HK-2 (cell line): ENCODE data around the gene ZFR.

Experiments
- DNase-seq: peaks from one replicate; pipeline ENCODE4 v3.0.0-alpha.2; 2018; ENCODE audit not compliant: unreplicated experiment

ZFR gene

GRCh38 chr5:32362527-32362926 is 82.0 kb downstream of the ZFR start:
- DNase-seq: no peak

- no peak for DNase-seq
Observed at GRCh38 chr5:32360906-32361305, 83.6 kb downstream of the ZFR start.

GRCh38 chr5:32358611-32359010 is 85.9 kb downstream of the ZFR start:
- no peak for DNase-seq

- DNase-seq: no peak
Observed at GRCh38 chr5:32357658-32358057, 86.9 kb downstream of the ZFR start.

GRCh38 chr5:32355686-32356085 is 88.9 kb downstream of the ZFR start:
- DNase-seq: no peak

- DNase-seq: no peak
Observed at GRCh38 chr5:32353420-32353819, 91.1 kb downstream of the ZFR start.

- DNase-seq: no peak
Observed at GRCh38 chr5:32352685-32353084, 91.9 kb downstream of the ZFR start.

GRCh38 chr5:32346869-32347268 is 97.7 kb downstream of the ZFR start:
- no peak for DNase-seq

GRCh38 chr5:32343058-32343672 is 101.4 kb downstream of the ZFR start:
- no peak for DNase-seq

- DNase-seq: no peak
Observed at GRCh38 chr5:32342656-32343055, 101.9 kb downstream of the ZFR start.

GRCh38 chr5:32339878-32340277 is 104.7 kb downstream of the ZFR start:
- no peak for DNase-seq

GRCh38 chr5:32339198-32339597 is 105.3 kb downstream of the ZFR start:
- DNase-seq: no peak

- DNase-seq: no peak
Observed at GRCh38 chr5:32332966-32333365, 111.6 kb downstream of the ZFR start.

- no peak for DNase-seq
Observed at GRCh38 chr5:32332361-32332760, 112.2 kb downstream of the ZFR start.

- DNase-seq: no peak
Observed at GRCh38 chr5:32331935-32332274, 112.6 kb downstream of the ZFR start.

- no peak for DNase-seq
Observed at GRCh38 chr5:32331217-32331934, 113.2 kb downstream of the ZFR start.

GRCh38 chr5:32330126-32330971 is 114.2 kb downstream of the ZFR start:
- DNase-seq: no peak

GRCh38 chr5:32329395-32329834 is 115.1 kb downstream of the ZFR start:
- DNase-seq: peak; percentile 50

GRCh38 chr5:32326216-32326772 is 118.2 kb downstream of the ZFR start:
- no peak for DNase-seq

GRCh38 chr5:32325616-32326015 is 118.9 kb downstream of the ZFR start:
- no peak for DNase-seq

- no peak for DNase-seq
Observed at GRCh38 chr5:32325062-32325461, 119.5 kb downstream of the ZFR start.

- no peak for DNase-seq
Observed at GRCh38 chr5:32323741-32324140, 120.8 kb downstream of the ZFR start.

GRCh38 chr5:32322882-32323281 is 121.7 kb downstream of the ZFR start:
- DNase-seq: no peak
